Measurements from ENCODE around the gene HECW1.

DNA sequence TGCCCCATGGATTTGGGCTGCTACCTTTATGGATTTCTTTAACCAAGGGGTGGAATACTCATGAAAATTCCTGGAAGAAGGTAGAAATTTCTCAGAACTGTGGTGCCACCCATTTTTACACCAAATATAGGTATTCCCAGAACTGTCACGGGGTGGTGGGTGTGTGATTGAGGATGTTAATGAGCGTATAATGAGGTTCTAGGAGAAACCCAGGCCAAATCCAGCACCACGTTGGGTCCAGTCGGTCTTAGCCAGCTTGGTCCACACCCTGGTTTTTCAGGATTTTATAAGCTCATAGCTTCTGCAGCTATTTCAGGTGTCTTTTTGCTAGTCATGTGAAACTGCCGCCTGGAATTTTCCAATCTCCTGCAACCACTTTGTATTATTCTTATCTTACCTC, 83.3 kb downstream of the HECW1 start:
- TF ChIP-seq, protein P1, sequence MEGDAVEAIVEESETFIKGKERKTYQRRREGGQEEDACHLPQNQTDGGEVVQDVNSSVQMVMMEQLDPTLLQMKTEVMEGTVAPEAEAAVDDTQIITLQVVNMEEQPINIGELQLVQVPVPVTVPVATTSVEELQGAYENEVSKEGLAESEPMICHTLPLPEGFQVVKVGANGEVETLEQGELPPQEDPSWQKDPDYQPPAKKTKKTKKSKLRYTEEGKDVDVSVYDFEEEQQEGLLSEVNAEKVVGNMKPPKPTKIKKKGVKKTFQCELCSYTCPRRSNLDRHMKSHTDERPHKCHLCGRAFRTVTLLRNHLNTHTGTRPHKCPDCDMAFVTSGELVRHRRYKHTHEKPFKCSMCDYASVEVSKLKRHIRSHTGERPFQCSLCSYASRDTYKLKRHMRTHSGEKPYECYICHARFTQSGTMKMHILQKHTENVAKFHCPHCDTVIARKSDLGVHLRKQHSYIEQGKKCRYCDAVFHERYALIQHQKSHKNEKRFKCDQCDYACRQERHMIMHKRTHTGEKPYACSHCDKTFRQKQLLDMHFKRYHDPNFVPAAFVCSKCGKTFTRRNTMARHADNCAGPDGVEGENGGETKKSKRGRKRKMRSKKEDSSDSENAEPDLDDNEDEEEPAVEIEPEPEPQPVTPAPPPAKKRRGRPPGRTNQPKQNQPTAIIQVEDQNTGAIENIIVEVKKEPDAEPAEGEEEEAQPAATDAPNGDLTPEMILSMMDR (IDR thresholded peaks at IDR 0.05): no peak
- TF ChIP-seq POLR2A (IDR thresholded peaks at IDR 0.05): no peak

Data from heart left ventricle (tissue), 13 donors.